Duodenal mucosa (tissue), 2 donors: ENCODE results near the gene SLC17A3.

ENCODE experiments used
- H3K27ac ChIP-seq: one replicate; pipeline ENCODE4 v1.7.0; 2013; ENCODE audit warnings: low read depth, low read length
- H3K27me3 ChIP-seq, 2 donors: one replicate each; pipeline ENCODE4 v1.7.0; 2013; ENCODE audit warnings: low read length in 2 of 2, control low read depth in 1 of 2; ENCODE audit not compliant: insufficient read depth in 2 of 2, control insufficient read depth in 1 of 2
- H3K36me3 ChIP-seq, 2 donors: one replicate each; pipeline ENCODE4 v1.7.0; 2013; ENCODE audit warnings: low read length in 2 of 2, control low read depth in 1 of 2; ENCODE audit not compliant: insufficient read depth in 2 of 2, control insufficient read depth in 1 of 2
- H3K4me1 ChIP-seq, 2 donors: one replicate each; pipeline ENCODE4 v1.7.0; 2013; ENCODE audit warnings: low read length in 2 of 2, control low read depth in 1 of 2; ENCODE audit not compliant: insufficient read depth in 2 of 2, control insufficient read depth in 1 of 2
- H3K4me3 ChIP-seq, 2 donors: one replicate each; pipeline ENCODE4 v1.7.0; 2013; ENCODE audit warnings: low read length in 2 of 2, low read depth in 1 of 2
- H3K9ac ChIP-seq, 2 donors: one replicate each; pipeline ENCODE4 v1.7.0; 2013; ENCODE audit warnings: low read length in 2 of 2, low read depth in 1 of 2
- H3K9me3 ChIP-seq, 2 donors: one replicate each; pipeline ENCODE4 v1.7.0; 2013; ENCODE audit warnings: low read length in 2 of 2, control low read depth in 1 of 2; ENCODE audit not compliant: control insufficient read depth in 1 of 2

SLC17A3 gene

GRCh38 chr6:25821341-25821740 is 52.7 kb downstream of the SLC17A3 start:
- Histone ChIP-seq H3K9me3 (no peaks in the 10 kb centered on the region), H3K27me3 (no peaks in the 10 kb centered on the region), H3K27ac (no peak overlapping the region), H3K4me1 (no peaks in the 10 kb centered on the region), H3K4me3 (no peak overlapping the region), H3K9ac (no peak overlapping the region), H3K36me3 (no peaks in the 10 kb centered on the region)

DNA sequence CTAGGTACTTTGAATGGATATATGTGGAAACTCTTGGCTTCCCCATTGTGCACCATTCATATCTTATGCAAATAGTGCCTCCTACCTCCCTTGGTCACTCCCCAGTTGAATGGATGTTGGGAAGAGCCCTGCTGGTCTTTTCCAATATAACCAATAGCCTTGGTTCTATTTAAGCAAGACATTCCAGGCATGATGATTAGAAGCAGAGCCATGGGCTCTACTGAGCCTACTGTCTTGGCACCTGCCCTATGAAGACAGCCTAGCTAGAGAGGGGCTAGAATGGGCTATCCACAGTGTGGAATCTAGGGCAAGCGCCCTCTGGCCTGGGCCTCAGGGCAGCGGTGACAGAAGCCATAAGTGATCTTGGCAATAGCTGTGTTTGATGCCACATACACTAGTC is 57.8 kb downstream of the SLC17A3 start:
- no peak overlapping the region for H3K27ac ChIP-seq
- no peaks in the 10 kb centered on the region for H3K9me3 ChIP-seq
- no peak overlapping the region for H3K9ac ChIP-seq
- no peaks in the 10 kb centered on the region for H3K4me1 ChIP-seq
- H3K36me3 ChIP-seq = no peaks in the 10 kb centered on the region
- H3K27me3 ChIP-seq = no peaks in the 10 kb centered on the region
- H3K4me3 ChIP-seq = no peak overlapping the region

DNA sequence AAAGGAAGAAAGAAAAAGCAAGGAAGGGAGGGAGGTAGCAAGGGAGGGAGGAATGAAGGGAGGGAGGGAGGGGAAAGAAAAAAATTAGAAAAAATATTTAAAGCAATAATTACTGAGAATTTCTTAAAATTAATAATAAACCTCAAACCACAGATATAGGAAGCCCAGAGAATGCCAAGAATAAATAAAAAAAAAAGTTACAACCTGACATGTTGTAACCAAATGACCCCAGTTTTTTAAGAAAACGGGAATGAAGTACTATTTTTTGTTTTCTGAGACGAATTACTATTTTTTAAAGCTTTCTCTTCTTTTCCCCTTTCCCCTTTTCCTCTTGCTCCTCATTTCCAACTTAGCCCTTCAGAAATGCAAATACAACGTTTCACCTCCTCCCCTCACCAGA is 58.8 kb downstream of the SLC17A3 start:
- Histone ChIP-seq H3K9me3 (no peaks in the 10 kb centered on the region), H3K4me1 (no peaks in the 10 kb centered on the region), H3K27ac (no peak overlapping the region), H3K9ac (no peak overlapping the region), H3K27me3 (no peaks in the 10 kb centered on the region), H3K4me3 (no peak overlapping the region), H3K36me3 (no peaks in the 10 kb centered on the region)

DNA sequence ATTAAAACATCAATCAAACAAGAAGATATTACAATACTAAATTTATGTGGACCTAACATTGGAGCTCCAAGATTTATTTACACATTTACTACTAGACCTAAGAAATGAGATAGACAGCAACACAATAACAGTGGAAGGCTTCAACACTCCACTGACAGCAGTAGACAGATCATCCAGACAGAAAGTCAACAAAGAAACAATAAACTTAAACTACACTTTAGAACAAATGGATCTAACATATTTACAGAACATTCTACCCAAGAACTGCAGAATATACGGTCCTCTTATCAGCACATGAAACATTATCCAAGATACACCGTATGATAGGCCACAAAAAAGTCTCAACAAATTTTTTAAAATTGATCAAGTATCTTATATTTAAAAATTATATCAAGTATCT is 69.2 kb downstream of the SLC17A3 start:
- H3K27me3 ChIP-seq = no peaks in the 10 kb centered on the region
- H3K36me3 ChIP-seq = no peaks in the 10 kb centered on the region
- H3K9ac ChIP-seq = no peak overlapping the region
- no peaks in the 10 kb centered on the region for H3K4me1 ChIP-seq
- H3K27ac ChIP-seq = no peak overlapping the region
- no peak overlapping the region for H3K4me3 ChIP-seq
- no peaks in the 10 kb centered on the region for H3K9me3 ChIP-seq

GRCh38 chr6:25801436-25801835 is 72.6 kb downstream of the SLC17A3 start:
- no peak overlapping the region for H3K9ac ChIP-seq
- no peaks in the 10 kb centered on the region for H3K27me3 ChIP-seq
- no peaks in the 10 kb centered on the region for H3K9me3 ChIP-seq
- no peaks in the 10 kb centered on the region for H3K4me1 ChIP-seq
- no peaks in the 10 kb centered on the region for H3K36me3 ChIP-seq
- no peak overlapping the region for H3K4me3 ChIP-seq
- H3K27ac ChIP-seq = no peak overlapping the region
